ENCODE results near the gene USP32. TPM values are rescaled to one million over a fixed set of nuclear protein-coding genes. Genes with fewer than 3 reads are reported as not detected.
"Not testable (repeated sequence)": the region's sequence is repeated elsewhere in the genome, so short reads cannot be mapped to it uniquely, and the experiment has no call there.

Gene USP32
- polyA plus RNA-seq, 1 experiment = 23.8 TPM

DNA sequence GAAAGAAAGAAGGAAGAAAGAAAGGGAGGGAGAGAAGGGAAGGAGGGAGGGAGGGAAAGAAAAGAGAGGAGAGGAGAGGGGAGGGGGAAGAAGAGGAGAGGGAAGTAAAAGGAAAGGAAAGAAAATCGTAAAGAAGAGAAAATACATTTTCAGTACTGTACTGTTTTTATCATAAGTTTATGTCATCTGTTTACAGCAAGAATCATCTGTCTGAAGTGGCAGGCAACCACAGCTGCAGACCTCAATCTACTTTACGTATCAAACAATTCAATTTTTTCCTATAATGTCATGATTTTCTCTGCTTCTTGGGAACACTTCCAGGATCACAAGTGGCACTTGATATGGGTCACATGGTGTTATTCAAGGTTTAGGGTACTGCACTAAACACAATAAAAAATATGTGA is 58.3 kb downstream of the USP32 start:
- ChIA-PET POLR2A (no interaction called here), CTCF (no interaction called here)
- no peak for TF ChIP-seq CTCF (IDR thresholded peaks at IDR 0.05; ENCODE audit: insufficient read depth, low read depth, low read length)
- H3K4me3 ChIP-seq (ENCODE audit: low read depth, low read length) = no peak overlapping the region
- H3K27me3 ChIP-seq (ENCODE audit: control insufficient read depth, insufficient read depth, low read length) = no peaks in the 10 kb centered on the region
- H3K36me3 ChIP-seq (ENCODE audit: control insufficient read depth, insufficient read depth, low read length) = peaks cover 3% of the 10 kb centered on the region; the same call in 1 of the 2 replicates
- DNase-seq (ENCODE audit: low read depth) = no peak

GRCh38 chr17:60333072-60333471 is 58.9 kb downstream of the USP32 start:
- H3K36me3 ChIP-seq (ENCODE audit: control insufficient read depth, insufficient read depth, low read length); DNase-seq (ENCODE audit: low read depth); POLR2A ChIA-PET; H3K4me3 ChIP-seq (ENCODE audit: low read depth, low read length); H3K27me3 ChIP-seq (ENCODE audit: control insufficient read depth, insufficient read depth, low read length): not testable (repeated sequence)
- CTCF ChIA-PET = interaction anchor here (0.5 to 1.1 kb wide), 2 partner anchors 13 to 98 kb away, joined by 3 read pairs; no protein-coding TSS in a partner anchor

DNA sequence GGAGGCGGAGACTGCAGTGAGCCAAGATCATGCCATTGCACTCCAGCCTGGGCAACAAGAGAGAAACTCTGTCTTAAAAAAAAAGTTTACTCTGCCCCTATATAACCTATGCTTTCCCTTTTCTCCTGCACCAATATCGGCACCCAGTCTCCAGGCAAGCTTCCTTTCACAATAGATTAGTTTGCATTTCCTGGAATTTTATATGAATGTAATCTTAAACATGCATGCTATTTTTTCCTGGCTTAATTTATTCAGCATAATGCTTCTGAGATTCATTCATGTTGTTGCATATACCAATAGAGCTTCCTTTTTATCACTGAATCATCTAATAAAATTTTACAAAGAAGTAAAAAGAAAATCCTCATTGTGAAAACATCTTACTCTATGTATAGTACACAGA is 59.4 kb downstream of the USP32 start:
- no peak for TF ChIP-seq CTCF (IDR thresholded peaks at IDR 0.05; ENCODE audit: insufficient read depth, low read depth, low read length)
- no peaks in the 10 kb centered on the region for H3K27me3 ChIP-seq (ENCODE audit: control insufficient read depth, insufficient read depth, low read length)
- no peak overlapping the region for H3K4me3 ChIP-seq (ENCODE audit: low read depth, low read length)
- POLR2A ChIA-PET = no interaction called here
- CTCF ChIA-PET = interaction anchor here (0.5 to 1.1 kb wide), 2 partner anchors 12 to 98 kb away, joined by 3 read pairs; no protein-coding TSS in a partner anchor
- no peak for DNase-seq (ENCODE audit: low read depth)
- peaks cover 4% of the 10 kb centered on the region for H3K36me3 ChIP-seq (ENCODE audit: control insufficient read depth, insufficient read depth, low read length)

DNA sequence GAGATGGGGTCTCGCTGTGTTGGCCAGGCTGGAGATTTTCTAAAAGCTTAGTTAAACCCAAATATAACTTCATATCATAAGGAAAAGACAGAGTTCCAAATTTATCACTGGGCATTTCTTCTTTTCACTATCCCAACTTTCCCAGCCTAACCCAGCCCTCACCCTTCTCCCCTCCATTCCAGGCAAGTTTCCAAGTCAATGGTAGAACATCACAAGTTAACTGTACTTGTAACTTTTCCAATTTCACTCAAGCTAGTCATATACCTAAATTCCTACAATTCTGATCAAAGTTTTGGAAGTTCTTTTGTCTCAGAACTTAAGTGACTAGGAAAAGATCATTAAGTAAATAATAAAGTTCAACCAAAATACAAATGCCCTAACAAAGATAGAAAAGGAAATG is 61.2 kb downstream of the USP32 start:
- no peak overlapping the region for H3K4me3 ChIP-seq (ENCODE audit: low read depth, low read length)
- TF ChIP-seq CTCF (IDR thresholded peaks at IDR 0.05; ENCODE audit: insufficient read depth, low read depth, low read length) = no peak
- POLR2A ChIA-PET = interaction anchor here (1.1 kb wide), 1 partner anchor 9 kb away, joined by 4 read pairs; no protein-coding TSS in a partner anchor
- peaks cover 4% of the 10 kb centered on the region for H3K36me3 ChIP-seq (ENCODE audit: control insufficient read depth, insufficient read depth, low read length)
- H3K27me3 ChIP-seq (ENCODE audit: control insufficient read depth, insufficient read depth, low read length) = no peaks in the 10 kb centered on the region
- DNase-seq (ENCODE audit: low read depth) = no peak
- CTCF ChIA-PET = no interaction called here

- no peaks in the 10 kb centered on the region for H3K27me3 ChIP-seq (ENCODE audit: control insufficient read depth, insufficient read depth, low read length)
- no peak overlapping the region for H3K4me3 ChIP-seq (ENCODE audit: low read depth, low read length)
- POLR2A ChIA-PET = no interaction called here
- H3K36me3 ChIP-seq (ENCODE audit: control insufficient read depth, insufficient read depth, low read length) = peaks cover 4% of the 10 kb centered on the region
- DNase-seq (ENCODE audit: low read depth) = no peak
- no peak for TF ChIP-seq CTCF (IDR thresholded peaks at IDR 0.05; ENCODE audit: insufficient read depth, low read depth, low read length)
- CTCF ChIA-PET = interaction anchor here (0.7 kb wide), 1 partner anchor 11 kb away, joined by 3 read pairs; no protein-coding TSS in a partner anchor
Observed at GRCh38 chr17:60328679-60329078, 63.3 kb downstream of the USP32 start.

DNA sequence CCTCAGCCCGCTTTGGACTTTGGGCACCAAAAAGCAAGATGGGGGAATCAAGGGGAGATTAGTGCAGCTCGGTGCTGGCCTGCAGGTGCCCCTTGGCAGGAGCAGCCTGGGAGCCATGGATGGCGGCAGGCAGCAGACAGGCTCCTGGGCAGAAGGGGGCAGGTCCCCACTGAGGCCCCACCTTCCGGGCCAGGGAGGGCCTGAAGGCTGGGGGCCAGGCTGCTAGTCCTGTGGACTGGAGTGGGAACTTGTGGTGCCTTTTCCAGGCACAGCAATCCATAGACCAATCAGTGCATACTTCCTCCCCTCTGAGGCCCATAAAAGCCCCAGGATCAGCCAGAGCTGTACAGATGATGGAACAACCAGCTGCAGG is 64.0 kb downstream of the USP32 start:
- ChIA-PET POLR2A (no interaction called here), CTCF (no interaction called here)
- TF ChIP-seq CTCF (IDR thresholded peaks at IDR 0.05; ENCODE audit: insufficient read depth, low read depth, low read length) = no peak
- Histone ChIP-seq H3K27me3 (ENCODE audit: control insufficient read depth, insufficient read depth, low read length) (no peaks in the 10 kb centered on the region), H3K4me3 (ENCODE audit: low read depth, low read length) (no peak overlapping the region), H3K36me3 (ENCODE audit: control insufficient read depth, insufficient read depth, low read length) (peaks cover 4% of the 10 kb centered on the region)
- DNase-seq (ENCODE audit: low read depth) = no peak
